Vagina (tissue), 2 donors: ENCODE results near the gene POR. TPM values are rescaled to one million over a fixed set of nuclear protein-coding genes. Genes with fewer than 3 reads are reported as not detected.

Experiments
- DNase-seq, 2 donors: peaks; one replicate each; pipeline ENCODE4 v3.0.0-alpha.2; 2017; ENCODE audit errors: extremely low spot score in 2 of 2
- H3K27ac ChIP-seq: fragments of 200-600 bp; sonication (generic); one replicate; pipeline ENCODE4 v1.5.1; 2019
- H3K27me3 ChIP-seq: fragments of 200-600 bp; sonication (generic); one replicate; pipeline ENCODE4 v1.5.1; 2019
- H3K36me3 ChIP-seq, 2 donors: fragments of 200-600 bp; sonication (generic); one replicate each; pipeline ENCODE4 v1.5.1; 2017 to 2019
- H3K4me1 ChIP-seq: fragments of 200-600 bp; sonication (generic); one replicate; pipeline ENCODE4 v1.5.1; 2019
- H3K4me3 ChIP-seq, 2 donors: fragments of 200-600 bp; sonication (generic); 1 replicate in 1 of 2; 2 replicates in 1 of 2; pipeline ENCODE4 v1.5.1; 2016 to 2019
- H3K9me3 ChIP-seq: fragments of 200-600 bp; sonication (generic); one replicate; pipeline ENCODE4 v1.5.1; 2019
- CTCF ChIP-seq, 3 experiments: fragments of 450-650 bp in 2 of 3; fragments of 200-600 bp in 1 of 3; sonication (generic) in 1 of 3; IDR thresholded peaks; one replicate each; pipeline ENCODE4 v1.5.1; 2017 to 2019; ENCODE audit warnings: antibody characterized with exemption in 3 of 3, mild to moderate bottlenecking in 2 of 3, moderate library complexity in 2 of 3
- POLR2A ChIP-seq, 2 donors: fragments of 450-650 bp; IDR thresholded peaks; one replicate each; pipeline ENCODE4 v1.6.1; 2017; ENCODE audit warnings: antibody characterized with exemption in 2 of 2, mild to moderate bottlenecking in 2 of 2, moderate library complexity in 2 of 2
- POLR2AphosphoS5 ChIP-seq, 2 donors: sonication (generic); formaldehyde crosslinking; IDR thresholded peaks; one replicate each; pipeline ENCODE4 v1.9.0; 2017; ENCODE audit warnings: antibody characterized with exemption in 2 of 2, mild to moderate bottlenecking in 2 of 2, low read depth in 1 of 2; ENCODE audit not compliant: insufficient read depth in 1 of 2
- intact Hi-C: fragments of 100-400 bp; cut with DNase I; formaldehyde crosslinking; loops from one replicate; pipeline ENCODE4 v1.15.1; 2023
- total RNA-seq: library from RNA; depleted of rRNA; stranded (reverse); fragments of >200 nt; gene quantifications from one replicate; pipeline ENCODE4 v1.2.3, GENCODE V29; 2016

Gene POR
- total RNA-seq = 94.3 TPM

- intact Hi-C loops = loop anchor here (2.0 to 5.0 kb wide), 2 partner anchors 47 to 80 kb away; partner anchors contain the start of gene TMEM120A
- TF ChIP-seq POLR2A (IDR thresholded peaks at IDR 0.05) (peak; percentile 73 to 95), CTCF (IDR thresholded peaks at IDR 0.05) (peak in 2 of 3 experiments; percentile 2 to 11), POLR2AphosphoS5 (IDR thresholded peaks at IDR 0.05; ENCODE audit: insufficient read depth in 1 of 2, low read depth in 1 of 2) (peak in 1 of 2 donors; percentile 99)
- peak in 1 of 2 donors; percentile 96 for DNase-seq
- H3K4me3 ChIP-seq = peak within 1 kb of the TSS; percentile 80 to 94
- H3K36me3 ChIP-seq = no peaks in the 10 kb centered on the region
- peaks cover 38% of the 10 kb centered on the region for H3K4me1 ChIP-seq
- no peaks in the 10 kb centered on the region for H3K27me3 ChIP-seq
- peak within 1 kb of the TSS; percentile 85 for H3K27ac ChIP-seq
- no peaks in the 10 kb centered on the region for H3K9me3 ChIP-seq
Measured at GRCh38 chr7:75914655-75915415, at the start of gene POR. POR (plus strand) TSS chr7:75915155; CDS start chr7:75954002, 38,847 bp downstream.

- Histone ChIP-seq H3K4me1 (no peaks in the 10 kb centered on the region), H3K9me3 (no peaks in the 10 kb centered on the region)
- no peak for DNase-seq
Measured at GRCh38 chr7:75866114-75866488, 48.9 kb upstream of the POR start.

GRCh38 chr7:75866489-75867389 lies 48.2 kb upstream of the POR start:
- Histone ChIP-seq H3K4me1 (no peaks in the 10 kb centered on the region), H3K27ac (no peak overlapping the region), H3K36me3 (no peaks in the 10 kb centered on the region), H3K27me3 (no peaks in the 10 kb centered on the region), H3K9me3 (no peaks in the 10 kb centered on the region), H3K4me3 (no peak overlapping the region)
- TF ChIP-seq POLR2AphosphoS5 (IDR thresholded peaks at IDR 0.05; ENCODE audit: insufficient read depth in 1 of 2, low read depth in 1 of 2) (no peak), POLR2A (IDR thresholded peaks at IDR 0.05) (no peak), CTCF (IDR thresholded peaks at IDR 0.05) (peak; percentile 67 to 84 (median 67))
- intact Hi-C loops = no loop called here
- no peak for DNase-seq

More at GRCh38 chr7:75866114-75866488, 48.9 kb upstream of the POR start:
- Histone ChIP-seq H3K27ac (no peak overlapping the region), H3K36me3 (no peaks in the 10 kb centered on the region), H3K27me3 (no peaks in the 10 kb centered on the region), H3K4me3 (no peak overlapping the region)
- intact Hi-C loops = no loop called here
- TF ChIP-seq POLR2AphosphoS5 (IDR thresholded peaks at IDR 0.05; ENCODE audit: insufficient read depth in 1 of 2, low read depth in 1 of 2) = no peak
- TF ChIP-seq CTCF (IDR thresholded peaks at IDR 0.05) = no peak
- no peak for TF ChIP-seq POLR2A (IDR thresholded peaks at IDR 0.05)

- Histone ChIP-seq H3K4me3 (no peak overlapping the region), H3K36me3 (no peaks in the 10 kb centered on the region), H3K27ac (no peak overlapping the region), H3K27me3 (no peaks in the 10 kb centered on the region), H3K9me3 (no peaks in the 10 kb centered on the region), H3K4me1 (no peaks in the 10 kb centered on the region)
- intact Hi-C loops = no loop called here
- no peak for TF ChIP-seq CTCF (IDR thresholded peaks at IDR 0.05)
- no peak for TF ChIP-seq POLR2AphosphoS5 (IDR thresholded peaks at IDR 0.05; ENCODE audit: insufficient read depth in 1 of 2, low read depth in 1 of 2)
- no peak for TF ChIP-seq POLR2A (IDR thresholded peaks at IDR 0.05)
- no peak for DNase-seq
Measured at GRCh38 chr7:75867390-75867717, 47.6 kb upstream of the POR start.
